Measurements from ENCODE around the gene HCK.

The HCK gene

DNA sequence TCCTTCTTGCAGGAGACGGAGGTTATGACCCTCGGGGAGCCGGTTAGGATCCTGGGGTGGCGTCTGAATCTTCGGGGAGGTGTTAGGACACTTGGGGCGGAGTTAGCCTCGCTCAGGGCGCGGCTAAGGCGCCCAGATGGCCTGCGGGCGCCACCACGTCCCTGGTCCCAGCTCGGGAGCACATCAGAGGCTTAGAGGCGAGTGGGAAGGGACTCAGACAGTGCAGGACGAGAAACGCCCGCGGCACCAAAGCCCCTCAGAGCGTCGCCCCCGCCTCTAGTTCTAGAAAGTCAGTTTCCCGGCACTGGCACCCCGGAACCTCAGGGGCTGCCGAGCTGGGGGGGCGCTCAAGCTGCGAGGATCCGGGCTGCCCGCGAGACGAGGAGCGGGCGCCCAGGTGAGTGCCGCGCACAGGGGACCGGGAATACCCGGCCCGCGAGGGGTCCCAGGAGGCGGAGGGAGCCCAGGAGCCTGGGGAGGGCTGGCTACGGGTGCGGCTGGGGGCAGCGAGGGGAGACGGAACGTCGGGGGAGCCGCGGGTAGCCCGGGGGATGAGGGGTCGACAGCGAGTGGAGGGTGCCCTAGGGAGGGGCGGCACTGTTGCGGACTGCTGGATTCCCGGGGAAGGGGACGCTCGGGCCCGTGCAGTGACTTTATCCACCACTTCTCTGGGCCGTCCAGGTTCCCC, at the start of gene HCK:
Gene HCK, plus strand, starts transcription at position 153 of the 688 bp plus-strand sequence.
- DNase-seq (ENCODE audit: low spot score) = no peak

DNA sequence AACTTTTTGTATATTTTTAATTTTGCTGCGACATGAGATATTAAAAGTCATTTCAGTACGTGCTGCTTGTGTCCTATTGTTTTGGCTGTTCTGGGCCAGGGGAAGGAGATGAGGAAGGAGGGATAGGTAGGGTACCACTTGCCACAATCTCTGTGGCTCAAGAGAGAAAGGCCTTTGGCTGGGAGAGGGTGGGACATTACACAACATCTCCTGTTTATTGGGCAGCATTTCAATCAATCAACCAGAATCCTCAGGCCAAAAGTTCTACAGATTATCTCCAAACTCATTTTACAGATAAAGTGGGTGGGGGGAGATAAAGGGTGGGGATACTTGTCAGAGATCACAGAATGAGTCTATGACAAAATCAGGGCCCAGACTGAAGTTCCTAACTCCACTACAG, 48.7 kb upstream of the HCK start:
- no peak for DNase-seq (ENCODE audit: low spot score)

DNA sequence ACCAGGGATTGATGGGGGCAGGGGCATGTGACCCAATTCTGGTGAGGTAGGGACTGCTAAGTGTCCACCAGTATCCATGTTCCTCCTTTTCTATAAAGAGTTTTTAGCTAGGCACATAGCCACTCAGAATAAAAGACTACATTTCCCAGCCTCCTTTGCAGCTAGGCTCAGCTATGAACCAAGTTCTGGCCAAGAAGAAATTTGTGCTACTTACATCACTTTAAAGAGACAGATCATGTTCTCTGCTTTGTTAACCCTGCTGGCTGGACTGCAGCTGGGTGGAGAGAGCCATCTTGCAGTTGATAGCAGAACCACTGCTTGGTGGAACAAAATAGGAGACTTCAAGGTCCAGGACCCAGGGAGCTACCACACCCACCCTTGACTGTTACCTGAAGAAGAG, 47.1 kb upstream of the HCK start:
- peak; percentile 46 for DNase-seq (ENCODE audit: low spot score)

DNA sequence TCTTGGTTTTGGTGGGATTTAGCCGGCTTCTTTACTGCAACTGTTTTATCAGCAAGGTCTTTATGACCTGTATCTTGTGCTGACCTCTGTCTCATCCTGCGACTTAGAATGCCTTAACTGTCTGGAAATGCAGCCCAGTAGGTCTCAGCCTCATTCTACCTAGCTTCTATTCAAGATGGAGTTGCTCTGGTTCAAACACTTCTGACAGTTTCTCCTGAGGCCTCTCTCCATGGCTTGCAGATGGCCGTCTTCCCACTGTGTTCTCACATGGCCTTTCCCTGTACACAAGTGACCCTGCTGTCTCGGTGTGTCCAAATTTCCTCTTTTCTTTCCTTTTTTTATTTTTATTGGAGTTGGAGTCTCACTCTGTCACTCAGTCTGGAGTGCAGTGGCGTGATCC, 46.0 kb upstream of the HCK start:
- no peak for DNase-seq (ENCODE audit: low spot score)

DNA sequence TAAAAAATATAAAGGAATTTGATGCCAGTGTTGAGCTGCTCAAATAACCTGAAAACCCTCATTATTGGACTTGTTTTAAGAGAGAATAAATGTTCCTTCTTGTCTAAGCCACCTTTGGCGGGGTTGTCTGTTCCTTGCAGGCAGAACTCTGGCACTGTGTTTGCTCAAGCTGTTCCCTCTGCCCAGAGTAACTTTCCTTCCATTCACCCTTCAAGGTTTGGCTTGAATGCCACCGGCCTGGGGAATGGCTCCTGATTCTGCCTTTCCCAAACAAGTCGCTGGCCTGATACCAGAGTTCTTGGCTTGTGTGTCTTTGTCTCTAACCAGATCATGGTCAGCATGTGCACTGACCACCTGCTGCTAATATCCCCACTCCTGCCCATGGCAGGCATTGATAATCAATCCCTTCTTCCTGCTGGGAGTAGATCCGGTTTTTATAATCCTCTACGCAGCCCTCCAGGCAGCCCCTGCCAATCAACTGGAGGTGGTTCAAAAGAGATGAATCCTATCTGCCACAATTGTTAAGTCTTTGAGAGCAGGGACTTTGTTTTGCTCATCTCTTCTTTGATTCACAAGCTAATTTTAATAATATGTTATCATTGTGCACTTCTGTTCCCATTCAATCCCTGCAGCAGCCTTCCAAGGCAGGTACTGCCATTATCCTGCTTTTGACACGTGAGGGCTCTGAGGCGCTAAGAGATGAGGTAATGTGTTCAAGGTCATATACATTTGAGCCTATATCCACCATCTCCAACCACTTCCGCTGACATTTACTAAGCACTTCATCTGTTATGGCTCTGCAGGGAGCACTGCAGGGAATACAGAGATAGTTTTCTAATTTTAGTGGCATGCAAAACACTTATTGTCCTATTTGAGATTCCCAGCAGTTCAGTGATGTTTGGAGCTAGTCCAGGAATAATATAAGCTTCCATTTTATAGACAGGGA, 44.9 kb upstream of the HCK start:
- DNase-seq (ENCODE audit: low spot score) = no peak

DNA sequence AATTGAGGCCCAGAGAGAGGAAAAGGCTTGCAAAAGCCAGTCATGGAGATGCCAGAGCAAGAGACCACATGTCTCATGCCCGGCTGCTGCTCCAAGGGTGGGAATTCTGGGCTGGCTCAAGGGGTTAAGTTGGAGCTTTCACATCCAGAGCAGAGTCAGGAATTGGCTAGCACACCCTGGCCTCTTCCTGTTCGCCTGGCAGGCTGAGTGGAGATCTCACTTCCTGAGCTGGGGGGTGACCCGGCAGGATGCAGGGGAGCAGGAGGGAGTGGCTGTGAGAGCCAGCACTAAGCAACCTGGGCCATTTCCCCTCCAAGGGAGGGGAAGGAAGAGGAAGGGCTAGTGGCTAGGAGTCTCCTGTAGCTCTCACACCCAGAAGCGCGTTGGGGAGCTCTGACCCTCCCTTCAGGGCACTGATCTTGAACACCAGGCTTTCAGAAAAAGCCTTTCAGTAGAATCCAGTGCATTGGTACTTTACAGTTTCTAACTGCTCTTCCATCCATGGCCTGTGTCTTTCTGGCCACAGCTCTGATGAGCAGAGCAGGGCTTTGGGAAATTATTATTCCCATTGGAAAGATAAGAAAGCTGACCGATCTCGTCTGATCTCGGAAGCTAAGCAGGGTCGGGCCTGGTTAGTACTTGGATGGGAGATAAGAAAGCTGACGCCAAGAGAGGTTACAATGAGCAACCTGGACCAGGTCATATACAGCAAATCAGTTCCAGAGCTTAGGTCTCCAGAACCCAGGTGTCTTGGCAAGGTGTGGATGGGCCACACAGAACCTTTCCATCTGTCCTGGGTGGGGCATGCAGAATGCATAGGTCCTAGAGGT, 44.0 kb upstream of the HCK start:
- no peak for DNase-seq (ENCODE audit: low spot score)

DNA sequence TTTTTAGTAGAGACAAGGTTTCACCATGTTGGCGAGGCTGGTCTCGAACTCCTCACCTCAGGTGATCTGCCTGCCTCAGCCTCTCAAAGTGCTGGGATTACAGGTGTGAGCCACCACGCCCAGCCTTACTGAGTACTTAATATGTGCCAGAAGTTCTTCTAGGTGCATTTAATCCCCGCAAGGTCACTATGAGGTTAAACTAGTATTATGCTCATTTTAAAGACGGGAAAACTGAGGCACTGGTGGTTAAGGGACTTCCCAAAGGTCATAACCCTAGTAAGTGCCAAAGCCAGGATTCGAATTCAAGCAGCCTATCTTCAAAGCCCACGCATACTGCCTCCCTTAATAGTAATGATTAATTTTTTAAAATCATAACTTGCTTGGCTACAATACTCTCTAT, 42.5 kb upstream of the HCK start:
- no peak for DNase-seq (ENCODE audit: low spot score)

DNA sequence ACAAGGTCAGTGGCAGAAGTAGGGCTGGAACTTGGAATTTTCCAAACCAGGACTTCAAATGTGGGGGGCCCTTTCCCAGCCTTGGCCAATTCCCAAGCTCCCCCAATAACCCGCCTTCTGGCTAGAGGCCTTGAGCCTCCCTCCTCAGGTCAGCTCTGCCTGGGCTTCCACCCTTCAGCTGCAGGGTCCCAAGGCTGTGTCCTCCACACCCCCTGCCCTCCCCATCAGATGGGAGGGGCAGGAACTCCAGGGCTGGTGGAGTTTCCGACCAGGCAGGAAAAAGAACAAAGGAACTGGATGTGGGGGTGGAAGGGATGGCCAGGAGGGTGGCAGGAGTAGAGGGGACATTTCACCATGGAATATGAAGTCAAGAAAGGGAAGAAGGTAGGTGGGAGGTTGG, 41.9 kb upstream of the HCK start, which contains the start of gene CCM2L:
Gene CCM2L, plus strand, starts transcription at position 338 of the 400 bp plus-strand sequence. Its CDS starts 17 bp downstream, at position 355.
- DNase-seq (ENCODE audit: low spot score) = no peak

DNA sequence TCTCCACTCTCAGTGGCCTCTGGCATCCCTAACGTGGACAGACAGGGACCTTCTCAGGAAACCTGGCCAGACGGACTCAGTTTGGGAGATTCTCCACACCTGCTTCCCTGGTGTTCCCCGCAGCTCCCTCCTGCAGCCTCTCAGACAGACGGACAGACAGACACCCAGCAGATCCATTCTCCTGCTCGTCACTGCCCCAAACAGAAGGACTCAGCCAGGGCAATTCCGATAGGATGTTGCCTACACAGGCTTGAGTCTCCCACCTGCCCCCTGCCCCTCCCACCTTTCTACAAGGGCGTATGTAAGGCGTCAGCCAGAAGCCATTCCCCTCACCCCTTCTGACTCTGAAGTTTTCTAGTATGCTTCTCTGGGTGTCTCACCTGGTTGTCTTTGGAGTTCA, 41.4 kb upstream of the HCK start:
- DNase-seq (ENCODE audit: low spot score) = no peak

DNA sequence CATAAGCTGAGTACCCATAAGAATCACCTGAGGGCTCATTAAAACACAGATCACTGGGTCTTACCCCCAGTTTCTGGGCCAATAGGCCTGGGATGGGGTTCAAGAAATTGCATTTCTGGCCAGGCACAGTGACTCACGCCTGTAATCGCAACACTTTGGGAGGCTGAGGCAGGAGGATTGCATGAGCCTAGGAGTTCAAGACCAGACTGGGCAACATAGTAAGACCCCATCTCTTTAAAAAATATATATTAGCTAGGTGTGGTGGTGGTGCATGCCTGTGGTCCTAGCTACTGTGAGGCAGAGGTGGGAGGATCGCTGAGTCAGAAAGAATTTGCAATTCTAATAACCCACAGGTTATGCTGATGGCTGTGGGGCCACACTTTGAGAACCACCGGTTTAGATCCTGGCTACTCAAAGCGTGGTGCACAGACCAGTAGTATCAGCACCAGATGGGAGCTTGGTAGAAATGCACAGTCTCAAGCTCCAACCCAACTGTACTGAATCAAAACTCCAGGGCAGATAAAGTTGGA, 39.8 kb upstream of the HCK start:
- DNase-seq (ENCODE audit: low spot score) = peak; percentile 75

DNA sequence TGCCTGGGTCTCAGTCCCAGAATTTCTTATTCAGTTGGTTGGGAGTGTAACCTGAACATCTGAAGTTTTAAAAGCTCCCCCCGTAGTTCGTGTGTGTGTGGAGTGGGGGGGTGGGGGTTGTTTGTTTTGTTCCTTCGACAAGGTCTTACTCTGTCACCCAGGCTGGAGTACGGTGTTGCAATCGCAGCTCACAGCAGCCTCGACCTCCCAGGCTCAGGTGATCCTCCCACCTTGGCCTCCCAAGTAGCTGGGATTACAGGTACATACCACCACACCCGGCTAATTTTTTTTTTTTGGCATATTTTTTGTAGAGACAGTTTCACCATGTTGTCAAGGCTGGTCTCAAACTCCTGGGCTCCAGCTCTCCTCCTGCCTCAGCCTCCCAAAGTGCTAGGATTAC, 38.7 kb upstream of the HCK start:
- DNase-seq (ENCODE audit: low spot score) = no peak

DNA sequence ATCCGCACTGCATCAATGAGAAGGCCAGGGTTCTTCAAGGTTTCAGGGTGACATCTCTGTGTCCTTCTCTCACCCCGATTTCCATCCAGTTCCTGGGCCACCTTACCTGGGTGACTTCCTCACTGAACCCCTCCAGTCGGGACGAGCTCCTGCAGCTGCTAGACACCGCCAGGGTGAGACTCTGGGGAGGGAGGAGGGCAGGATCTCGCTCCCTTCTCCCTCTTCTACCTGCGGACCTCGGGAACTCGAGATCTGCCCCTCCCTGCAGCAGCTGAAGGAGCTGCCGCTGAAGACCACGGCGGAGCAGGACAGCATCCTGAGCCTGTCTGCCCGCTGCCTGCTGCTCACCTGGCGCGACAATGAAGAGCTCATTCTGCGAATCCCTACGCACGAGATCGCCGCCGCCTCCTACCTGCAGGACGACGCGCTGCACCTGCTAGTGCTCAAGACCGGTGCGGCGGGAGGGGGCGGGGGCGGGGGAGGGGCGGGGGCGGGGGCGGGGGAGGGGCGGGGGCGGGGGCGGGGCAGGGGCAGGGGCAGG, 34.3 kb upstream of the HCK start:
- DNase-seq (ENCODE audit: low spot score) = peak; percentile 96

DNA sequence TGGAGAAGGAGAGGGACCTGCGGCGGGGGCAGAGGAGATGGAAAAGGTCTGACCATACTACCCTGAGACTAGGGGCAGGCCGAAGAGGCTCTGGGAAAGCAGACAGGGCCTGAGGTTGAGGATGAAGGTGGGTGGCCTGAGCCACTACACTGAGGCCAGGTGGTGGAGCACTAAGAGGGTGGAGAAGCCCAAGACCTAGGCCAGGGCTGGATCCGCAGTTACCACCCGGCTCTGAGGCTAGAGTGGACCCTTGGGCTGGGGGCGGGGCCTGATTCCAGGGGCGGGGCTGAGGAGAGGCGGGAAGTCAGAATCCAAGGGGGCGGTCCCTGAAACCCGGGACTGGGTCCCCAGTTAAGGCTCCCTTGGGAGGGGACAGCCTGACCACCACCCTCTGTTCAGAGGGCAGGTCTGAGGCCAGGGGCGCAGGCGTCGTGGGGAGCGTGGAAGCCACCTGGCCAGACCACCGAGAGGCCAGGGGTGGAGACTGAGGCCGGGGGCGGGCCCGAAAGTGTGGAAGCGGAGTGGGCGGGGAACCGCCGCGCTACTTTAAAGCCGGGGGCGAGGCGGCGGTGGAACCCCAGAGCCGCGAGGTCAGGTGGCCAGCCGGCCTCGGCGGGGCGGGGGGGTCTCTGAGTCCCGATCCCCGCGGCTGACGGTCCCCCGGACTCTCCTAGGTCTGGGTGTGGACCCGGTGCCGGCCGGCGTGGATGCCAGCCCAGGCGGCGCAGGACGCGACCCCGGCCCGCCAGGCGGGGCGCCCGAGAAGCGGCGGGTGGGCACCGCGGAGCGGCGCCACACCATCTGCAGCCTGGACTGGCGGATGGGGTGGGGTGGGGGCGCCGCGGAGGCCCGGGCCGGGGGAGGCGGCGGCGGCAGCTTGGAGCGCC, 33.5 kb upstream of the HCK start:
- DNase-seq (ENCODE audit: low spot score) = peak; percentile 98

DNA sequence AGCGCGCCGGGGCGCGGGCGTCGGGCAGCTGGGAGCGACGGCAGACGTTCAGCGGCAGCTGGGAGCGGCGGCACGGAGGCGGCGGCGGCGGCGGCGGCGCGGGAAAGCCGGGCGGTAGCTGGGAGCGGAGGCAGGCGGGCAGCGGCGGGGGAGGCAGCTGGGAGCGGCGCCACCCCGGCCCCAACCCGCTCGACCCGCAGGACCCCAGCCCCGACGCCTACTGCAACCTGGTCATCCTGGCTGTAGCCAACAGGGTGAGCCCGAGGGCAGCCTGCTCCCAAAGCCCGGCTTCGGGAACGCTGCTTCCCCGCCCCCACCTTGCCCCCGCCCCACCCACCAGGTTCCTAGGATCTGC, 32.9 kb upstream of the HCK start:
- peak; percentile 68 for DNase-seq (ENCODE audit: low spot score)

DNA sequence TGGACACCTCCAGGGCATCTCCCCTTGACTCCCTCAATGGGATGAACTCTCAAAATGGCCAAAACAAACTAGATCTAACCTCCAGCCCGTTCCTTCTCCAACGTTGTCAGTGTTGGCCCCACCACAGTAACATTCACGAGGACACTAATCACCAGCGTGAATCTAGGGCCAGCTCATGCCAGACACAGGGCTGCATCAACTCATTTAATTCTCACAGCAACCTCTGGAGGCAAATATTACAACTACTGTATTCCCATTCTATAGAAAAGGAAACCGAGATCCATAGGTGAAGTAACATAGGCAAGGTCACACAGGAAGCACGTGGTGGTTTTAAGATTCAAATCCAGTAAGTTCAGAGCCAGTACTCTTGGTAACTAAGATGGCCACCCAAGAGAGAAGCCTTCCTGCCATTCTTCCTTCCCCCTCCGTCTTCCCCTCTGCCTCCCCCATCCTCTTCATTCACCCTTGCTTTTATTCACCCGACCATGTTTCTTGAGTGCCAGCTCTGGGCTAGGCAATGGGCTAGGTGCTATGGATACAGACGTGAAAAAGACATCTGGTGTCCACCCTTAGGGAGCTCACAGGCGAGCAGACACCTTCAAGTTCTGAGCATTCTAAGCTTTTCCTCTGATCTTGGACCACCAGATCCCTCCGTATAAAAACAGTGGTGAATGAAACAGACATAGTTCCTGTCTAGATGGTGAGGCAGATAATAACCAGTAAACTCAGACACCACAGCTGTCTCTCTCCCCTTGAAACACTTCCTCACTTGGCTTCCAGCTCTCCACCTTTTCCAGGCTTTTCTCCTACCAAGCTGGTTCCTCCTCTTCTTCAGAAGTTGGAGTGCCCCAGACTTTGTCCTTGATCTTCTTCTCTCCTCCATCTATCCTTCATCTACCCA, 32.2 kb upstream of the HCK start:
- DNase-seq (ENCODE audit: low spot score) = no peak

DNA sequence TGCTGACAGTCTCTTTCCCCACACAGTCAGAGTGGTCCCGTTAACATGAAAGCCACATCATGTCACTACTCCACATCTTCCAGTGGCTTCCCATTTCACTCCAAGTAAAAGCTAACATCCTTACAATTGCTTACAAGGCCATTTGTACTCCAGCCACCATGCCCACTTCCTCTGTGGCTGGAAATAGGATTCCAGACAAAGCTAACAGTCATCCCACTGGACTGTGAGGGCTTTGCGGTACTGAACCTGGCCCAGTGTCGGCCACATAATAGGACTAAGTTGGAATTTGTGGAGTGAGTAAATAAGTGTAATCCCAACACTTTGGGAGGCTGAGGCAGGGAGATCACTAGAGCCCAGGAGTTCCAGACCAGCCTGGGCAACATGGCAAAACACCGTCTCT, 31.0 kb upstream of the HCK start:
- no peak for DNase-seq (ENCODE audit: low spot score)

DNA sequence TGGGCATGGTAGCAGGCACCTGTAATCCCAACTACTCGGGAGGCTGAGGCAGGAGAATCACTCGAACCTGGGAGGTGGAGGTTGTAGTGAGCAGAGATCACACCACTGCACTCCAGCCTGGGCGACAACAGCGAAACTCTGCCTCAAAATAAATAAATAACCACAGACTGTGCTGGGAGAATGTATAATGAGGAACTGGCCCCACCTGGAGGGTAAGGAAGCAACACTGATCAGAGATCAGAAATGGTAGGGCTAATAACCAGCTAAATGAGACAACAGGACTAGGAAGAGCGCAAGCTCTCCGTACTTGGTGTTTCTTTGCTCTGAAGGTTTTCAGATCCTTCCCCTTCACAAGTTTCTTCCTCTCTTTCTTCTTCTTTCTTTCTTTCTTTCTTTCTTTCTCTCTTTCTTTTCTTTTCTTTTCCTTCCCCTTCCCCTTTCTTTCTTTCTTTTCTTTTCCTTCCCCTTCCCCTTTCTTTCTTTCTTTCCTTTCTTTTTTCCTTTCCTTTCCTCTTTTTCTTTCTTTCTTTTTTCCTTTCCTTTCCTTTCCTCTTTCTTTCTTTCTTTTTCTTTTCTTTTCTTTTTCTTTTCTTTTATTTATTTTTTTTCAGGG, 27.3 kb upstream of the HCK start:
- DNase-seq (ENCODE audit: low spot score) = no peak

DNA sequence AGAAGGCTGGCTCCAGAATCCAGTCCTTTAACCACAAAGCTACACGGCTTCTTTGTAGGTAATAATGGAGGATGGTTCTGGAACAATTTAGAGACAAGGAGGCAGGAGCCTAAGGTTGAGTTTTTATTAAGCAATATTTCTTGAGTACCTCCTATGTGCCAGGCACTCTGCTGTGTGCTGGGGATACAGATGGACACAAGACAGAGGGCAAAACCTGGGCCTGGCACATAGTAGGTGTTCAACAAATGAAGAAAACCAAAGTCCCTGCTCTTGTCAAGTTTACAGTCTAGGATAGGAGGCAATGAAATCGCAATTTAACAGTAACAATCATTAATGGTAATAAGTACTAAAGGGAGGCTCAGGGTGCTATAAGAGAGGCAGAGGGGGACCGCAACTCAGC, 24.4 kb upstream of the HCK start:
- DNase-seq (ENCODE audit: low spot score) = no peak

DNA sequence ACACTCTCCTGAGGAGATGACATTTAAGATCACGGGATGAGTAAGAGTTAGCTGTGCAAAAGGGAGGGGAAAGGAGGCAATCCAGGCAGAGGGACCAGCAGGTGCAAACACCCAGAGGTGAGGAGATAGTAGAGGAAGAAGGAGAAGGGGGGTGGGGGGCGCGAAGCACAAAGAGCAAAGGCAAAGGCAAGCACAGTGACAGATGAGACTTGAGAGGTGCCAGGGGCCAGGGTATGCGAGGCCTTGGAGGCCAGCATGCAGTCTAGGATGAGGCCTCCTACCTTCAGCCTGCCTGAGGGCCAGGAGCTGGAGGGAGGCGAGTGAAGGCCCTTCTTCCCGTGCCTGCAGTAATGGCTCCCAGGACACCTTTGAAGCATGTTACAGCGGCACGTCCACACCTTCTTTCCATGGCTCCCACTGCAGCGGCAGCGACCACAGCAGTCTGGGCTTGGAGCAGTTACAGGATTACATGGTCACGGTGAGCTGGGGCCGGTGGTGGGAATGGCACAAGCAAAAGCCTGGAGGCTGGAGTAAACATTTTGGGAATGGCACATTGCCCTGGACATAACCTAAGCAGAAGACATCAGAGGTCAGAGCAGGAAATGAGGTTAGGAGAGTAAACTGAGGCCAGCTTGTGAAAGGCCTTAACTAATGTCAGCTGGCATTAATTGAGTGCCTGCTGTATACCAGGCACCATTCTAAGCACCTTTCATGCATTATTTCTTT, 23.2 kb upstream of the HCK start:
- peak; percentile 82 for DNase-seq (ENCODE audit: low spot score)

Data from SW480 (cell line).